HepG2 (cell line): Measurements from ENCODE around the gene SETD7.

Source experiments
- NBN ChIP-seq: fragments of 450-650 bp; conservative IDR thresholded peaks from 2 replicates; pipeline ENCODE4 v1.6.1; 2017
- POLR2A ChIP-seq, 2 experiments: IDR thresholded peaks; 2 replicates each; pipeline ENCODE4 v1.6.1; 2011; ENCODE audit warnings: low read depth in 2 of 2, low read length in 2 of 2, mild to moderate bottlenecking in 1 of 2, moderate library complexity in 1 of 2; ENCODE audit not compliant: insufficient read depth in 1 of 2
- SP1 ChIP-seq, 2 experiments: fragments of 450-650 bp in 1 of 2; sonication (generic) in 1 of 2; formaldehyde crosslinking in 1 of 2; IDR thresholded peaks; 2 replicates each; pipeline versions ENCODE4 v1.4.0 to v1.6.1; 2016 to 2020; ENCODE audit warnings: missing genetic modification reagents in 1 of 2
- SUZ12 ChIP-seq: fragments of 150-350 bp; IDR thresholded peaks from 2 replicates; pipeline ENCODE4 v1.6.1; 2014; ENCODE audit warnings: low read depth, low read length
- ZMYM3 ChIP-seq: sonication (generic); formaldehyde crosslinking; IDR thresholded peaks from 2 replicates; pipeline ENCODE4 v1.5.1; 2020; ENCODE audit warnings: mild to moderate bottlenecking, missing genetic modification reagents
- ZNF296 ChIP-seq: sonication (generic); formaldehyde crosslinking; conservative IDR thresholded peaks from 2 replicates; pipeline ENCODE4 v1.5.0; 2020; ENCODE audit warnings: mild to moderate bottlenecking, missing genetic modification reagents

DNA sequence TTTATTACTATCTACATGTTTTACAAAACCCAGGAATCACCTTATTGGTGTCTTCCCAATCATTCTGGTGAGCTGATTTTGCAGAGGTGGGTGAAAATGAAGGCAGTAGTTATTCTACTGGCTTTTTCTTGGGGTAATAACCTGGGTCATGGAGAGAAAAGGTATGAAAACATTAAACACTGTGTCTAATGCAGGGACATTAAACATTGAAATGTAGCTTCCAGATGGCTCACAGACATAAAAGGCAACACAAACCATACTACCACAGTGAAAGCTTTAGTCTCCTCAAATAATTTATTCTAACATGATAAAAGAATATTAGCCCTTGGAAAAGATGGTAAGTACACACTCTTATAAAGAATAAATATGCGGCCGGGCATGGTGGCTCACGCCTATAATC, 8.0 kb downstream of the SETD7 start:
- no peak for TF ChIP-seq NBN
- TF ChIP-seq POLR2A (IDR thresholded peaks at IDR 0.05; ENCODE audit: insufficient read depth in 1 of 2, low read depth in 2 of 2, low read length in 2 of 2) = no peak
- TF ChIP-seq ZMYM3 (CRISPR knock-in tag) = no peak
- no peak for TF ChIP-seq ZNF296
- TF ChIP-seq SUZ12 = no peak
- no peak for TF ChIP-seq SP1 (IDR thresholded peaks at IDR 0.05)
- TF ChIP-seq SP1 (CRISPR knock-in tag; IDR thresholded peaks at IDR 0.05) = no peak
